Articular chondrocyte of knee joint (primary cell): ENCODE results near the gene SPPL2C. TPM values are rescaled to one million over a fixed set of nuclear protein-coding genes. Genes with fewer than 3 reads are reported as not detected.

Experiments used
- total RNA-seq: library from RNA; depleted of rRNA; stranded (reverse); fragments of >200 nt; gene quantifications from 2 replicates; pipeline ENCODE4 v1.2.3, GENCODE V29; 2012

SPPL2C gene, protein sequence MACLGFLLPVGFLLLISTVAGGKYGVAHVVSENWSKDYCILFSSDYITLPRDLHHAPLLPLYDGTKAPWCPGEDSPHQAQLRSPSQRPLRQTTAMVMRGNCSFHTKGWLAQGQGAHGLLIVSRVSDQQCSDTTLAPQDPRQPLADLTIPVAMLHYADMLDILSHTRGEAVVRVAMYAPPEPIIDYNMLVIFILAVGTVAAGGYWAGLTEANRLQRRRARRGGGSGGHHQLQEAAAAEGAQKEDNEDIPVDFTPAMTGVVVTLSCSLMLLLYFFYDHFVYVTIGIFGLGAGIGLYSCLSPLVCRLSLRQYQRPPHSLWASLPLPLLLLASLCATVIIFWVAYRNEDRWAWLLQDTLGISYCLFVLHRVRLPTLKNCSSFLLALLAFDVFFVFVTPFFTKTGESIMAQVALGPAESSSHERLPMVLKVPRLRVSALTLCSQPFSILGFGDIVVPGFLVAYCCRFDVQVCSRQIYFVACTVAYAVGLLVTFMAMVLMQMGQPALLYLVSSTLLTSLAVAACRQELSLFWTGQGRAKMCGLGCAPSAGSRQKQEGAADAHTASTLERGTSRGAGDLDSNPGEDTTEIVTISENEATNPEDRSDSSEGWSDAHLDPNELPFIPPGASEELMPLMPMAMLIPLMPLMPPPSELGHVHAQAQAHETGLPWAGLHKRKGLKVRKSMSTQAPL
- not detected in 2 replicates for total RNA-seq

DNA sequence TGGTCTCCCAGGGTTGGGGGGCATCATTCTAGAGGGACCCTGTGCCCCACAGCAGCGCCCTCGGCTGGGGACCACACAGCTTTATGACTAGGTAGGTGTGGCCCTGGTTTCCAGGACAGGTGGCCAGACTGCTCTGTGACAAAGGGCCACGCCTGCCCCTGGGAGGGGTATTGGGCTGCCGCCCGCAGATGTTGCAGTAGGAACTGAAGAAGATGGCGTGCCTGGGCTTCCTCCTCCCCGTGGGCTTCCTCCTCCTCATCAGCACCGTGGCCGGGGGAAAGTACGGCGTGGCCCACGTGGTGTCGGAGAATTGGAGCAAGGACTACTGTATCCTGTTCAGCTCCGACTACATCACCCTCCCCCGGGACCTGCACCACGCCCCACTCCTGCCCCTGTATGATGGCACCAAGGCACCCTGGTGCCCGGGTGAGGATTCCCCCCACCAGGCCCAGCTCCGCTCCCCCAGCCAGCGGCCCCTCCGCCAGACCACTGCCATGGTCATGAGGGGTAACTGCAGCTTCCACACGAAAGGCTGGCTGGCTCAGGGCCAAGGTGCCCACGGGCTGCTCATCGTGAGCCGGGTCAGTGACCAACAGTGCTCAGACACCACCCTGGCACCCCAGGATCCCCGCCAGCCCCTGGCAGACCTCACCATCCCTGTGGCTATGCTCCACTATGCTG lies at the start of gene SPPL2C:
Gene SPPL2C, plus strand, starts transcription at position 187 of the 681 bp plus-strand sequence. Its CDS starts 26 bp downstream, at position 213.

DNA sequence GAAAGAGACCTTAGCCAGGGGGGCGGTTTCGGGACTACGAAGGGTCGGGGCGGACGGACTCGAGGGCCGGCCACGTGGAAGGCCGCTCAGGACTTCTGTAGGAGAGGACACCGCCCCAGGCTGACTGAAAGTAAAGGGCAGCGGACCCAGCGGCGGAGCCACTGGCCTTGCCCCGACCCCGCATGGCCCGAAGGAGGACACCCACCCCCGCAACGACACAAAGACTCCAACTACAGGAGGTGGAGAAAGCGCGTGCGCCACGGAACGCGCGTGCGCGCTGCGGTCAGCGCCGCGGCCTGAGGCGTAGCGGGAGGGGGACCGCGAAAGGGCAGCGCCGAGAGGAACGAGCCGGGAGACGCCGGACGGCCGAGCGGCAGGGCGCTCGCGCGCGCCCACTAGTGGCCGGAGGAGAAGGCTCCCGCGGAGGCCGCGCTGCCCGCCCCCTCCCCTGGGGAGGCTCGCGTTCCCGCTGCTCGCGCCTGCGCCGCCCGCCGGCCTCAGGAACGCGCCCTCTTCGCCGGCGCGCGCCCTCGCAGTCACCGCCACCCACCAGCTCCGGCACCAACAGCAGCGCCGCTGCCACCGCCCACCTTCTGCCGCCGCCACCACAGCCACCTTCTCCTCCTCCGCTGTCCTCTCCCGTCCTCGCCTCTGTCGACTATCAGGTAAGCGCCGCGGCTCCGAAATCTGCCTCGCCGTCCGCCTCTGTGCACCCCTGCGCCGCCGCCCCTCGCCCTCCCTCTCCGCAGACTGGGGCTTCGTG lies 49.5 kb downstream of the SPPL2C start, which contains the start of gene MAPT:
Gene MAPT, plus strand, starts transcription at position 533 of the 763 bp plus-strand sequence. CDS start 67,784 bp downstream, outside the sequence.

Other genes starting within 250 kb of the SPPL2C start
- not detected in 2 replicates for gene CRHR1, start 60.6 kb upstream of the SPPL2C start, total RNA-seq
- gene MAPT, start 49.7 kb downstream of the SPPL2C start, total RNA-seq = 0.43 and 1.2 TPM in 2 replicates
- gene STH, start 154.4 kb downstream of the SPPL2C start, total RNA-seq = not detected in 2 replicates